Rectal smooth muscle tissue (tissue), 1 donor: ENCODE data around the gene ISG20.

ENCODE experiments used
- H3K27ac ChIP-seq: one replicate; pipeline ENCODE4 v1.7.0; 2013; ENCODE audit warnings: low read depth, low read length, inconsistent platforms
- H3K27me3 ChIP-seq: one replicate; pipeline ENCODE4 v1.7.0; 2013; ENCODE audit warnings: low read length; ENCODE audit not compliant: control insufficient read depth, insufficient read depth
- H3K36me3 ChIP-seq: one replicate; pipeline ENCODE4 v1.7.0; 2013; ENCODE audit warnings: low read length; ENCODE audit not compliant: control insufficient read depth, insufficient read depth
- H3K4me1 ChIP-seq: one replicate; pipeline ENCODE4 v1.7.0; 2013; ENCODE audit warnings: low read length; ENCODE audit not compliant: control insufficient read depth, insufficient read depth
- H3K4me3 ChIP-seq: one replicate; pipeline ENCODE4 v1.7.0; 2013; ENCODE audit warnings: low read length
- H3K9ac ChIP-seq: one replicate; pipeline ENCODE4 v1.7.0; 2013; ENCODE audit warnings: low read length

Gene ISG20

DNA sequence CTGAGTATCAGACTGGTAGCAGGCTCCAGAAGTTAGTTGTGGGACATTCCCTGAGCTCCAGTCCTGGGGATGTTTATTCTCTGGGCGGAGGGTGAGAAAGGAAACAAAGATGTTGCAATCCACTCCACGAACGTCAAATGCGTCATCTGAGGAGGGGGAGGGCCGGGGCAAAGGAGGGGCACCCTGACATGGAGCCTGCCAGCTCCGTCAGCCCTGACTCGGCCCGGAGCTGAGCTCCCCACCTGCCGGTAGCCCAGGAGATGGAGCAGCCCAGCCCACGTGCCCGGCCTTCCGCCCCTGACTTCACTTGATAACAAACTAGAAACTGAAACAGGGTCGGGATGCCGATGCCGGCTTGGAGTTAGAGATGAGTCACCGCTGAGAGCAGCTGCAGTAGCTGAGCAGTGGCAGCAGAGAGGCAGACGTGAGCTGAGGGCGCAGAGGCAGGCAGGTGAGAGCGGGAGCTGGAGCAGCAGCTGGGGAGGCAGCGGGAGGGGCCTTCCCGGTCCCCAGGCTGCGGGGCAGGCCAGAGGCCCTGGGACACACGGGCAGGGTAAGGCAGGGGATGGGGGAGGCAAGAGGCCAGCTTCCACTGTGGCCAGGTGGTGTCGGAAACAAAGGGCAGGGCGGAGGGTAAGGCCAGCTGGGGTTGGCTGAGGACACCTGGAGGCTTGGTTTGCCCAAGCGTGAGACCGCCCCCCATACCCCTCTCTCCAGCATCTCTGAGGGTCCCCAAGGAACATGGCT is at the start of gene ISG20:
ISG20 (plus strand) TSS at position 391 of the 747 bp plus-strand sequence; CDS start at position 742, 351 bp downstream.
- Histone ChIP-seq H3K27ac (peak within 1 kb of the TSS; percentile 69), H3K36me3 (no peaks in the 10 kb centered on the region), H3K27me3 (no peaks in the 10 kb centered on the region)

DNA sequence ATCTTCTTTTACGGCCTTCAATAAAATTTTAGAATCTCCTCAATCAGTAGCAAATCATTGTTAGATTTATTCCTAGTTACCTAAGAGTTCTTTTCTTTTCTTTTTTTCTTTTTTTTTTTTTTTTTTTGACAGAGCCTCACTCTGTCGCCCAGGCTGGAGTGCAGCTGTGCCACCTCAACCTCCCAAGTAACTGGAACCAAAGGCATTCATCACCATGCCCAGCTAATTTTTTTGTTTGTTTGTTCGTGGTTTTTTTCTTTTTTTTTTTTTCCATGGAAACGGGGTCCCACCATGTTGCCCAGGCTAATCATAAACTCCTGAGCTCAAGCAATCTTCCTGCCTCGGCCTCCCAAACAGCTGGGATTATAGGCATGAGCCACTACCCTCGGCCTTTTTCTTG is 48.1 kb upstream of the ISG20 start:
- Histone ChIP-seq H3K27ac (no peak overlapping the region), H3K27me3 (no peaks in the 10 kb centered on the region), H3K9ac (no peak overlapping the region), H3K4me3 (no peak overlapping the region), H3K4me1 (no peaks in the 10 kb centered on the region), H3K36me3 (no peaks in the 10 kb centered on the region)

More for the DNA sequence above, at the start of gene ISG20:
- peak within 1 kb of the TSS; percentile 89 for H3K9ac ChIP-seq
- H3K4me3 ChIP-seq, result peak within 1 kb of the TSS; percentile 70
- H3K4me1 ChIP-seq, result peaks cover 7% of the 10 kb centered on the region

DNA sequence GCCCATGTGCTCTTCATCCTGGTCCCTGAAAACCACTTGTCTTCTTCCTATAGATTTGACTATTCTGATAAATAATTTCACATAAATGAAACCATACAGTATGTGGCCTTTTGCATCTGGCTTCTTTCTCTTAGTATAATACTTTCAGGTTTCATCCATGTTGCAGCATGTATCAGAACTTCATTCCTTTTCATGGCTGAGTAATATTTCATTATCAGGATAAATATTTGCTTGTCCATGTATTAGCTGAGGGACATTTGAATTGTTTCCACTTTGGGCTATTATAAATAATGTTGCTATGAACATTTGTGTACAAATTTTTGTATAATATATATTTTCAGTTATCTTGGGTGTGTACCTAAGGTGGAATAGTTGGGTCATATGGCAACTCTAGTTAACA is 47.4 kb upstream of the ISG20 start:
- Histone ChIP-seq H3K9ac (no peak overlapping the region), H3K4me1 (no peaks in the 10 kb centered on the region)

DNA sequence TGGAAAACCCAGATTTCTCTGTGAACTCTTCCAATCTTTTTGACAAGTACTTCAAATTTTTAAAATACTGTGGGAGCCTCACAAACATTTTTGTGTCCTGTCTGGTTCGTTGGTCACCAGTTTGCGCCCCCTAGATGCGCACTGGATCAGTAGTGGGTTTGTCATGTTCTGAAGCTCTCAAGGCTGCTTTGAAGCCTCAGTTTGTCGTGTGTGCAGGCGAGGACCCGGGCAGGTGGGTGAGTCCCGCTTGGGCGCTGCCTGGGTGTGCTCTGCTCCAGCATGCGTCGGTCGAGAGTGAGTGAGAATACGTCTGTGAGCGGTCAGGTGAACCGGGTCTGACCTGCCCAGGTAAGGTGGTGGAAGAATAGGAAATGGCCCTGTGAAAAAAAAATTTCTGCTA is 34.9 kb upstream of the ISG20 start:
- Histone ChIP-seq H3K27ac (no peak overlapping the region), H3K27me3 (peaks cover 25% of the 10 kb centered on the region), H3K4me3 (no peak overlapping the region), H3K36me3 (no peaks in the 10 kb centered on the region), H3K9ac (no peak overlapping the region), H3K4me1 (no peaks in the 10 kb centered on the region)

More for the DNA sequence above, 47.4 kb upstream of the ISG20 start:
- no peak overlapping the region for H3K27ac ChIP-seq
- H3K36me3 ChIP-seq, result no peaks in the 10 kb centered on the region
- H3K27me3 ChIP-seq, result no peaks in the 10 kb centered on the region
- no peak overlapping the region for H3K4me3 ChIP-seq

DNA sequence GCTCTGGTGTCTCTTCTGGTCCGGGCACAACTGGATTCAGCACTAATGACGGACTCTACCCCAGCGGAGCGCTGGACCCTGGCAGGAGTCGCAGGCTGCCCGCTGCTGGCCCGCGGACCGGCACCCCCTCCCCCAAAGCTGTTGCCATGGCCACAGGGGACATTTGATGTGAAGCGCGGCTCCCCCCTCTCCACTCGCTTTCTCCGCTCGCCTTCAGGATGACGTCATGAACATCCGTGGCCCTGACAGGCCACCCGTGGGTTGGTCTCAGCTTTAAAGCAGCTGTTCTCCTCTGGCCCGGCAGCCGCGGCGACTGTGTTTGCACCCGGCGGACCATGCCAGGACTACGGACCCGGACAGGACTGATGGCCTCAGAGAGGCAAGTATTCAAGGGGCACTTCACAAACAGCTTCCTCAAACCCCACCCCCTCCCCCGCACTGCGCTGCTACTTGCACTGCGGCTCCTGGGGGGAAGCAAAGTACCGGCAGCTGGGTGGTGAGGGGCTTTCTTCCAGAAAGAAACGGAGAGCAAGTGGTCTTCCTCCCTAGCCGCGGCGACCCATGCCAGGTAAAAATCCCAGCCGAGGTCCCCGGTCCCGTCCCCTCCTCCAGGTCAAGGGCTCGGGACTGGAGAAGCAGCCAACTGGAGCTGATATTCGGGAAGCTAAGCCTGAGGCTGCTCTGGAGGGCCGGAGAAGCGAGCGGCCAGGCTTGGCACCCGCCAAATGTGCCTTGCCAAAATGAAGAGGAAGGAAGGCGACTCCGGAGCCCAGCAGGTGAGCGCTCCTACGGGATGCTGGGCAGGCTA is 34.2 kb upstream of the ISG20 start:
- Histone ChIP-seq H3K27me3 (peaks cover 25% of the 10 kb centered on the region), H3K27ac (no peak overlapping the region), H3K9ac (no peak overlapping the region), H3K36me3 (no peaks in the 10 kb centered on the region), H3K4me1 (no peaks in the 10 kb centered on the region), H3K4me3 (no peak overlapping the region)

DNA sequence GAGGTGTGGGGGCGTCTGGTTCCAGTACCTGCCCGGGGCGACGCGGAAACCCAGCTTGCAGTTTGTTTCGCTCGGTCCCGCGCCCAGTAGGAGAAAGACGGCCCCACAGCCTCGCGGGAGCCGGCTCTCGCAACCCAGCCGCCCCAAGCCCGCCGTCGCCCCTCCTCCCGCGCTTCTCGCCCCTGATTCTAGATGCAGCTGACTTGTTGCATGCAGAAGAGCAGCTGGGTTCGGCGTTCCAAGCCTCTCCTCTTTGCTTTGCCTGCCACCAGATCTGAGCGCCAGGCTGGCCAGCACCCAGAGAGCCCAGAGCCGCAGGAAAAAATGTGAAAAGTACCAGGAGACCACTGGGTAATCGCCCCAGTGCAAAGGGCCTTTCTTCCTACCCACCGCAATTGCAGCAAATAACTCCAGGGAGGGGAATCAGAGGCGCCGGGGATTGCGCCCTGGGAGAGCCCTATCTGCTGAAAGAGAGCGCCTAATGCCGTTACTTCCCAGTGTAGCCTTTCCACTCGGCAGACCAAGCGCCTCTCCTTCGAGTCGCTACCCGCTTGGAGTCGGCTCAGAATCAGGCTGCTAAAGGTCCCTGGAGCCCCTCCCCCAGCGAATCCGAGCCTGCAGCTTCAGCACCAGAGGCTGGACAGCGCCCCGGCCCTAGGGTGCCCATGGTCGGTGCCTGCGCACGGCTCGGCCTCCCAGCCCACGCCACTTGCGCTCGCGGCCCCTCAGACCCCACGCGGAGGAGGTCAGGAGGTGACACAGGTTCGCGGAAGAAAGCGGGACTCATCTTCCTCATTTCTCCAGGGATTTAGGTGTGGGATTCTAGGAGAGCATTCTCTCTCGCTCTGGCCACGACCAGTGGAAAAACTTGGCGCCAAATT is 33.4 kb upstream of the ISG20 start:
- Histone ChIP-seq H3K27me3 (peaks cover 25% of the 10 kb centered on the region), H3K4me1 (no peaks in the 10 kb centered on the region), H3K4me3 (no peak overlapping the region), H3K27ac (no peak overlapping the region), H3K9ac (no peak overlapping the region), H3K36me3 (no peaks in the 10 kb centered on the region)

DNA sequence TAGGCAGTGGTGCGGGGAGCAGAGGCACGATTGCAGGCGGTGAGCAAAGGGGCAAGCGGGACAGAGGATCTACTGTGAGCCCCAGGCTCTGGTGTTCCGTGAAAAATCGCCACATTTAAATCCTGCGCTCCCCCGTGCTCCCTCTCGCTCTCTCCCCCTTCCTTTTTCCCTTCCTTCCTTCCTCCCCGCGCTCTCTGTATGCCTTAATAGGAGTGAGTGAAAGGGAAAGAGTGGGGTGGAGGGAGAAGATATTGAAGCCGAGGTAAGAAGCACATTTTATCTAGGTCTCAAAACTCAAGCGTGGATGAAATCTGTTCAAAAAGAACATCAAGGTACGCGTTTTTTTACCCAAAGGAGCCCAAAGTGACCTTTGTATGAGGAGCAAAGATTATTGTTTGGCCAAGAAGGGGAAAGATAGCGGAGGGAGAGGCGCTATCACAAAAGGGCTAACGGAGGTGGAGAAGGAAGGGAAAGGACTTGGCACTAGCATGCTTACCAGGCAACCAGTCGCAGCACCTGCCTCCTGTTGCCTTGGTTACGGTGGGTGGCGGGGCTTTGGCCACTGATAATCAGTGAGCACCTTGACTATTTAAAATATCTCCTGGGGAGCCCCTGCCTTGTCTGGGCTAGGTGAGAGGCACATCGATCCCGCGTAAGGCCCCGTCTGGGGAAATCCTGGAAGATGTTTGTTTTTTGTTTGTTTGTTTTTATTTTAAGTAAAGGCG is 32.6 kb upstream of the ISG20 start:
- no peaks in the 10 kb centered on the region for H3K36me3 ChIP-seq
- H3K27ac ChIP-seq, result no peak overlapping the region
- peaks cover 25% of the 10 kb centered on the region for H3K27me3 ChIP-seq
- H3K9ac ChIP-seq, result no peak overlapping the region
- H3K4me1 ChIP-seq, result no peaks in the 10 kb centered on the region
- H3K4me3 ChIP-seq, result no peak overlapping the region

DNA sequence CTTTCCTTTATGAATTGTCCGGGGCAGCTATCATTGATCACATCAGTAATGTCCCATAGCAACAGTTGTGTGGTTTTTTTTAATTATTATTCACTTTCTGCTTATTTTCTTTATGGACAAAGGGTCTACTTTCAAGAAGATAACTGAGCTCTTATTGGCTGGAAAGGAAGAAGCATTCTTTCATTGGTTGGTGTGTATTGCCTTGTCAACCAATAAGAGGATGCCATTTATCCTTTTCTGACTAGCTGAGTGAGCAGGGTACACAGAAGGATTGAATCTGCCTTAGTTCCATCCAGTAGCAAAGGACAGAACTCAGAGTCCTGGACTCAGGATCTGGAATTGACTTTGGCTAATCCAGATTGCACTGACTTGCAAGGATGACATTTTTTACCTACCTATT is 30.9 kb upstream of the ISG20 start:
- no peak overlapping the region for H3K27ac ChIP-seq
- H3K4me3 ChIP-seq, result no peak overlapping the region
- H3K9ac ChIP-seq, result no peak overlapping the region
- peaks cover 25% of the 10 kb centered on the region for H3K27me3 ChIP-seq
- no peaks in the 10 kb centered on the region for H3K36me3 ChIP-seq
- H3K4me1 ChIP-seq, result no peaks in the 10 kb centered on the region

DNA sequence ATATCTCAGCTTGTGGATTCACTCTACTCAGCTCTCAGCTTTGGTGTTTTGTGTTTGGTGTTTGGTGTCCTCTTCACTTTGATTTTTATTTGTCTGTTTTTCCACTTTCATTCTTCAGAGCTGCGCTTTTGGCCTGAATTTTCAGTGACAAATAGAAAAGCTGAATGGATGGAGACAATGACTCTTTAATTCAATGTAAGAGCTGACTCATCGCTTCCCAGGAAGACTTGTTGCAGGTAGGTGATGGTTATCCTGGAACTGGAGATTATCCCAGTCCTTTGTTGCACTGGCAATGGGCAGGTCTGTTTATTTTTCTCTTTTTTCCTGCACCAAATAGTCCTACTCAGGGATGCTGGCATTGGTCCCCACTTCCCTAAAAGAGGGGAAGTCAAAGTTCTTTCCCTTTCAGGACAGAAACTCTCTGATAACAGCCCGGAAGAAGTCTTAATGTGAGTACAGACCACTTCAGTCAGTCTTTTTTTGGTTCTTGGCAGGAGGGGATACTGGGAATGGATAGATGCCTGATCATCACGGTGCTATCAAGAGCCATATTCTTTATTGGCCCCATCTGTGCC is 30.1 kb upstream of the ISG20 start:
- H3K27ac ChIP-seq, result no peak overlapping the region
- H3K9ac ChIP-seq, result no peak overlapping the region
- H3K36me3 ChIP-seq, result no peaks in the 10 kb centered on the region
- no peak overlapping the region for H3K4me3 ChIP-seq
- H3K4me1 ChIP-seq, result no peaks in the 10 kb centered on the region
- peaks cover 22% of the 10 kb centered on the region for H3K27me3 ChIP-seq

DNA sequence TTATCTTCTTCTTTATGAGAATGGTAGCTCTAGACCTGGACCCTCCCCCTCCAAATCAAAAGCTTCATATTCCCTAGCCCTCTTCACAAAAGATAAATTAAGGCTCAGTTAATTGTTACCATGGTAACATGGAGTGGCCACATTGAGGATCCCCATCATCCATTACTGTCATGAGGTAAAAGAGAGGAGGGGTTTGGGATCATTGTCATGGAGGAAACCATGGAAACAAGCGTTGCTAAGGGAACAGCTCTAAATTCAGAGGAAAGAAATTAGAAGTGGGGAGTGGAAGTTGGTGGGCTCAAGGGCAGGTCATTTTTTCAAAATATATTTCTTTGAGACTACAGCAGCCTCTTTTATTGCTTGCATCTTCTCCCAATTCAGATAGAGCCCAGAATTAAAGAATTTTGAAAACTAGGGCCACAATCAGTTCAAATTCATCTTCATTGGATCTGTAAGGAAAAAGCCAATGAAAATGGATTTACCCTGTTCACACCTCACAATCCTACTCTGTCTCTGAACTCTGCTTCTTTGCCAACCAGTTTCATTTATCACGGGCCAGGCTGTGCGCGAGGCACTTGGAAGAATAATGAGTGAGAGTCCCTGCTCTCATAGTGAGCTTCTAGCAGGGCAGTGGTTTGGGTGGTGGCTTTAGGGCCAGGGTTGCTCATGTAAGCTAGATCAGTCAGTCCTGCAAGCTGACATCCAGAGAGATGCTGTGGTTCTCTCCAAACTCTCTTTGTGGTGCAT is 29.3 kb upstream of the ISG20 start:
- Histone ChIP-seq H3K4me3 (no peak overlapping the region), H3K27me3 (peaks cover 18% of the 10 kb centered on the region)

DNA sequence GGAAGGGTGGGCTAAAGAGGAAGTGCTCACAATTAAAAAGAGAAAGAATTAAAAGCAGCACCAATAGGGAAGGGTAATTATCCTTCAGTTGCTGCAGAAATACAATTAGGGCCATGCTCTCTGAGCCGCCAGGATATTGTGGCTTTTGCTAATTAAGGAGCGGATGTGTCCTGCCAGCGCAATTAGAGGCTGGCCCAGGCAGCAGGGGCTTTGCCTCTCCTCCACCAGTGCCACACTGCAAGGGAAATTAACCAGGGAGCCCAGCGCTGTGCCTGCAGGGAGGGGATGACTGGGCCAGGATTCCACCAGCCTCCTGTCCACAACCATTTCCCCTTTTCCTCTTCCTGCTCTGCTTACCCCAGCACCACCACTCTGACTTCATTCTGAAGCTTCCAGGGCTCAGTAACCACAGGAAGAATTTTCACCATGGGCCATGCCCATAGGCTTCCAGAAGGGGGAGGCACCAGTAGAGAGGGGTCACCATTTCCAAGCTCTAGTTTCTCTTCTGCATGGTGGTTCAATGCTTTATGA is 28.1 kb upstream of the ISG20 start:
- Histone ChIP-seq H3K4me1 (no peaks in the 10 kb centered on the region), H3K27ac (no peak overlapping the region), H3K4me3 (no peak overlapping the region), H3K36me3 (no peaks in the 10 kb centered on the region), H3K9ac (no peak overlapping the region), H3K27me3 (peaks cover 9% of the 10 kb centered on the region)

More for the DNA sequence above, 29.3 kb upstream of the ISG20 start:
- H3K4me1 ChIP-seq, result no peaks in the 10 kb centered on the region
- no peak overlapping the region for H3K9ac ChIP-seq
- no peaks in the 10 kb centered on the region for H3K36me3 ChIP-seq
- no peak overlapping the region for H3K27ac ChIP-seq
